Measurements from ENCODE around the gene FUT2.
"Not testable (repeated sequence)": the region's sequence is repeated elsewhere in the genome, so short reads cannot be mapped to it uniquely, and the experiment has no call there.

GRCh38 chr19:48657828-48658227 lies 37.9 kb upstream of the FUT2 start:
- TF ChIP-seq CTCF (IDR thresholded peaks at IDR 0.05; ENCODE audit: borderline replicate concordance, extremely low read depth, low read length, poor library complexity, severe bottlenecking); EZH2 (IDR thresholded peaks at IDR 0.05; ENCODE audit: borderline replicate concordance, low read depth, low read length, severe bottlenecking): not testable (repeated sequence)
